Cardiac septum (tissue), 1 donor: ENCODE data around the gene RANBP3. TPM values are rescaled to one million over a fixed set of nuclear protein-coding genes. Genes with fewer than 3 reads are reported as not detected.
A peak's percentile ranks its signal among the peaks of the same experiment; 100 is the strongest.
"Not testable (repeated sequence)": the region's sequence is repeated elsewhere in the genome, so short reads cannot be mapped to it uniquely, and the experiment has no call there.

Source experiments
- DNase-seq: peaks from one replicate; pipeline ENCODE4 v3.0.0-alpha.2; 2020; ENCODE audit warnings: low spot score
- intact Hi-C: fragments of 100-400 bp; cut with DNase I; formaldehyde crosslinking; loops from one replicate; pipeline ENCODE4 v1.14.0; 2022
- total RNA-seq: library from RNA; stranded (reverse); fragmentation: NEBNext Ultra II Directional; extraction: Animal tissue kit (Norgen Biotek cat#: 25700); gene quantifications from one replicate; pipeline ENCODE4 v1.2.1, GENCODE V29; 2021
- donor health status: DM: no; HTN: no; CAD: no.

RANBP3 gene
- total RNA-seq, 1 donor from 2014 or later: 49.0 TPM

DNA sequence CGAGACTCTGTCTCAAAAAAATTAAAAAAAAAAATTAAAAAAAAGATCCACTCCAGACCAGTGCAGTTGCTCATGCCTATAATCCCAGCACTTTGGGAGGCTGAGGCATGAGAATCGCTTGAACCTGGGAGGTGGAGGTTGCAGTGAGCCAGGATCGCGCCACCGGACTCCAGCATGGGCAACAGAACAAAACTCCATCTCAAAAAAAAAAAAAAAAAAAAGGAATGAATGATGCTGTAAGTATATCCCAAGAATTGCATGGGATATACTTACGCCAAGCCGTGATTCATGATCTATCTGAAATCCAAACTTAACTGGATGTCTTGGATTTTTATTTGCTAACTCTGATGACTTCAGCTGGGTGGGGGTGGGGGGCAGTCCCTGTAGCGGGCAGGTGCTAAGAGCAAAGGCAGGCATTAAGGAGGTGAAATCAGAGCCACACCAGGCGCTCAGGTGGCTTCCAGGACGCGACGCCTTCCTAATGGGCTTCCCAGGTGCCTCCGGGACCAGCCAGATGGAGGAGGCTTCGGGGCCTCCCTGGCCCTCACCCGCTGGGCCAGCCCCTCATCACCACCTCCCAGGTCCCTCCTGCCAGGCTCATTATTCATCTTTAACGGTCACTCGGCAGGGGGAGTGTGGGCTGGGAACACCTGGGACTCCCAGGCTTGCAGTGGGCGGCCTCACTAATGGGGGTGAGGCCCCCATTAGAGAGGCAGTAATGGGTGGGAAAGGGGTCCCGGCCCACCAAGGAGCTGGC lies 96.2 kb downstream of the RANBP3 start:
- intact Hi-C loops: no loop called here
- no peak for DNase-seq

DNA sequence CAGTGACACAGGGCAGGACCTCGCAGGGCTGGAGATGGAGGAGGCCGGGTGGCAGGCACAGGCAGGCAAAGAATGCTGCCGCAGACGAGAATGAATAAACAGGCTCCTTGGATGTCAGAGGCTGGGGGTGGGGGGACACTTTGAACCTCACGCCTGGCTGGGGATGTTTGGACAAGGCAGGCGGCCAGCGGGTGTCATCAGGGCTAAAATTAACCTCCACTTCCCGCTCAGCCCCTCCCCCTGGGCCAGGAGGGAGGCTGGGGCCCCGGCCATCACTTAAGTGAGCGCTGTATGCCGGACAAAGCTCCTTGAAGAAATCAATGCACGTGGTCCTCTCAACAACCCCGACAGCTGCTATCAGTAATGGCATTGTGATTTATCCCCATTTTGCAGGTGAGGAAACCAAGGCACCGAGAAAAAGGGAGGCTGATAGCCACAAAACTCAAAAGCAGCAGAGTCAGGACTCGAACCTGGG lies 97.3 kb downstream of the RANBP3 start:
- intact Hi-C loops: no loop called here
- peak; percentile 89 for DNase-seq

DNA sequence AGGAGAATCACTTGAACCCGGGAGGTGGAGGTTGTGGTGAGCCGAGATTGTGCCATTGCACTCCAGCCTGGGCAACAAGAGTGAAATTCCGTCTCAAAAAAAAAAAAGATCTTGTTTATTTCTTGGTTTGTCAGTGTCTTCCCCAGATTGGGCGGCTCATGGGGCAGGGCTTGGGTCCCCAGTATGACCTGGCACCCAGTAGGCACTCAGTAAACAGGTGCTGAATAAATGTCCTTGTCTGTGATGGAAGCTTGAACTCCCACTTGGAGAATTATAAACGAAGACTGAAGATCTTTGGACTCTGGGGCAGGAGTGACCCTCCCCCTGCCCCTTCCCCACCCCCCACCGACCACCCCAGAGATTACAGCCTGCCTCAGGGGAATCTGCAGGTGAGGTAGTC lies 97.7 kb downstream of the RANBP3 start:
- intact Hi-C loops: no loop called here

DNA sequence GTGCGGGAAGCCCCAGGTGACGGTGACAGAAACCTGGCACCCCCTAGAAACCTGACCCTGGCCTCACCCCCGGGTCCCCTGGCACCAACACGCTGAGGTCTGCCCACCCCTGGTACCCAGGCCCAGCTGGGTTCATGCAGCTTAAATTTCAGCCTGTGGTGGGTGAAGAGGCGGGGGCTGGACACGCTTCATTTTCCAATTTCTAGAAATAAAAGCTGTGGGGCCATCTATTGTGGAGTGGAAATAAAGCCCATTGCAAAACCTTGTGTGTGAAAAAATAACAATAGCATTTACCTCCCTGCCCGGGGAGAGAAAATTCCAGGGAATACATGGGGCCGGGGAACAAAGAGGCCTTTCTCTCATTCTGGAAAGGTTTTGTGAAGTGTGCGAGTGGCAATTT lies 100.1 kb downstream of the RANBP3 start:
- no peak for DNase-seq
- intact Hi-C loops: no loop called here

More for the DNA sequence above, 97.7 kb downstream of the RANBP3 start:
- no peak for DNase-seq

DNA sequence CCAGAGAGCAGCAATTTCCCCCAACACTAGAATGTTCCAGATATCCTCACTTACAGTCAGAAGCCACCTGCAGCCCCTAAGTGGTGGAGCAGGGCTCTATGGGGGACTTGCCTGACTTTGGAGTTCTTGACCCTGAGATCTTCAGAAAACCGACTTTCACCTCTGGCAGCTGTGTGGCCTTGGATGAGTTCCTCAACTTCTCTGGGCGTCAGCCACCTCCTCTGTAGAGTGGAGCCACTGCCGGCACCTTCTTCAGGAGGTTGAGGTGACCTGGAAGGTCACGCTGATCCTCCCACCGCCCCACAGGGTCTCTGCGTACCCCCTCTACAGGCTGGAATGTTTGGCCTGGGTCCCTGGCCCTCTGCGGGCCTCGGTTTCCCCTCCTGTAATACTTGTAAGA lies 100.5 kb downstream of the RANBP3 start:
- intact Hi-C loops: no loop called here
- no peak for DNase-seq

DNA sequence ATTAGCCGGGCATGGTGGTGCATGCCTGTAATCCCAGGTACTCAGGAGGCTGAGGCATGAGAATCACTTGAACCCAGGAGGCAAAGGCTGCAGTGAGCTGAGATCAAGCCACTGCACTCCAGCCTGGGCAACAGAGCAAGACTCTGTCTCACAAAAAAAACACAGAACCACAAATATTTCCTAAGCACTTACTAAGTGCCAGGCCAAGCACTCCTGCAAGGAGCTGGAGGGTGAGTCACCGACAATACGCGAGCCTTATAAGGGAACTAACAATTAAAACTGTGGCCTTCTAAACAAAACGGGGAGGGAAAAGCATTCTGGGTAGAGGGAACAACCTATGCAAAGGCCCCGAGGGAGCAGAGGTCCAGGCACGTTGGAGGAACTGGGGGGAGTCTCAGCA lies 103.4 kb downstream of the RANBP3 start:
- intact Hi-C loops, DNase-seq: not testable (repeated sequence)

DNA sequence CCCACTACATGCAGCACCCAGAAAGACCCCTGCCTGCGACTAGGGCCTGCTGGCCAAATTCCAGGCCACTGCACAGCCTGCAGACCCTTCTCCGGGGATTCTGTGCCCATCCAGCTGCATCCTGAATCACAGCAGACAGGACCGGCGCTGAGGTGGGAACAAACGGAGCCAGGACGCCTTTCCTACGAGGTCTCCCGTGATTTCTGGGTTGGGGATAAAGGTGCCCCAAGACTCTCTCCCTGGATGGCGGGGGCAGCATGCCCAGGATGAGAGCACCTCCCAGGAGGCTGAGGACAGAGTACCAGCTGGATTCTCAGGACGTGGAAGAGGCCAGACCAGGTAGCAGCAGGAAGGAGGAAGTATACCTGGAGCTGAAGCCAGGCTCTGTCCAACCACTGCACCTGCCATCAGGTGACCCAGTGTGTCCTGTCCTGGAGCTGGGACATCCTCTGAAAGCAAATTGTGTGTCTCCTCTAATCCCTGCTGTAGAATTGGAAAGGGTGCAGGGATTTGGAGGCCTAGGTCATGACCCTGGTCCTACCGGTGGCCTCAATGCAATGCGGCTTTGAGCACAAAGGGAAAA lies 104.2 kb downstream of the RANBP3 start:
- intact Hi-C loops: no loop called here
- no peak for DNase-seq

DNA sequence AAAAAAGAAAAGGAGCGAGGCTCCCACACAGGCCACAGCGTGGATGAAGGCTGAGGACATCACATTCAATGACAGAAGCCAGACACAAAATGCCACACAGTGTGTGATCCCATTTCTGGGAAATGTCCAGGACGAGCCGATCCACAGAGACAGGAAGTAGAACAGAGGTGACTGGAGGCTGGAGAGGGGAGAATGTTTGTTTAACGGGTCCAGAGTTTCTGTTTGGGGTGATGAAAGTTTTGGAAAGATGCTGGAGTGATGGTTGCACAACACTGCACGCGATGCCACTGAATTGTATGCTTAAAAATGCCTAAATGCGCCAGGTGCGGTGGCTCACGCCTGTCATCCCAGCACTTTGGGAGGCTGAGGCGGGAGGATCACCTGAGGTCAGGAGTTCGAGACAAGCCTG lies 107.0 kb downstream of the RANBP3 start:
- intact Hi-C loops: no loop called here

DNA sequence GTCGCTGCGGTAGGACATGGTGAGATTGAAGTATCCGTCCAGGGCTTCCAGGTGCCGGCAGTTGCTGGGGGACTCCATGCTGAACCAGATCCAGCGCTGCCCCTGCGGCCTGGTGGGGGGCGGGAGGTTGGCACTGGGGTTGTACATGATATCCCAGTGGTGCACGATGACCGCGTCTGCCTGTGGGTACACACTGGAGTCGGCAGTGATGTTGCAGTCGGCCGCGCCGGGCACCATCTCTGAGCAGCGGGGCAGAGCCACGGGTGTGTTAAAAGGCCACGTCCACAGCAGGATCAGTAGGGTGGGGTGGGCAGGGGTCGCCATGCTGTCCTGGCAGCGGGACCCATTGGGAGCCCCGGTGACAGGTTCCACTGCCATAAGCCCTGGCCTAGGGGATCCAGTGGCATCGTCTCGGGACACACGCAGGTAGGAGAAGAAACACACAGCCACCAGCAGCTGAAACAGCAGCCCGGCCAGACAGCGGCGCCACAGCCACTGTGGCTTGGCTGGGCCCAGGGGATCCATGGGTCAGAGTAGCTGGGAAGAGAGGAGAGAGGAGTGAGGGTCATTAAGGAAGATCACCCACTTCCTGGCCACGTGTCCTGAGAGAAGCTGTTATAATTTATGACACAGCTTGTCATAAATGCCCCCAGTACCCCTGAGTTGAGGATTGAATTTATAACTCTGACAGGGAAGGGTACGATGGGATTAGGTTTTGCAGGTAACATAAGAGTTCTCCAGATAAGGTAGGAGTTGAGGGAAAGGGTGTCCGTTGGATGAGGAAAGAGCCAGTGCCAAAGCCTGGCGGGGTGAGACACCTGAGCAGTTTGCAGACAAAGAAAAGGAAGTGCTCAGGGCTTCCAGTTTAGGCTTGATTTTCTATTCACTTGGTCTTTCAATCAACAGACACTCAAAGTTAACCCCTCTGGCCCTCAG lies 110.5 kb downstream of the RANBP3 start:
- no peak for DNase-seq
- intact Hi-C loops: no loop called here

More for the DNA sequence above, 107.0 kb downstream of the RANBP3 start:
- DNase-seq: no peak

Other genes with a start within 250 kb of the RANBP3 start
- gene PRR22, start 193.4 kb downstream of the RANBP3 start, total RNA-seq: 1.3 TPM
- gene DUS3L, start 187.0 kb downstream of the RANBP3 start, total RNA-seq: 21.6 TPM
- gene NRTN, start 173.1 kb downstream of the RANBP3 start, total RNA-seq: 23.6 TPM
- not detected for gene FUT6, start 138.4 kb downstream of the RANBP3 start, total RNA-seq
- not detected for gene FUT3, start 126.7 kb downstream of the RANBP3 start, total RNA-seq
- not detected for gene FUT5, start 107.6 kb downstream of the RANBP3 start, total RNA-seq
- 414 TPM for gene NDUFA11, start 74.3 kb downstream of the RANBP3 start, total RNA-seq
- gene VMAC, start 73.3 kb downstream of the RANBP3 start, total RNA-seq: 2.4 TPM
- 2.7 TPM for gene CAPS, start 63.9 kb downstream of the RANBP3 start, total RNA-seq
- 4.0 TPM for gene RFX2, start 132.4 kb upstream of the RANBP3 start, total RNA-seq
- not detected for gene ACSBG2, start 157.5 kb upstream of the RANBP3 start, total RNA-seq